Stimulated activated CD4-positive, alpha-beta T cell treated with anti-CD3 and anti-CD28 coated beads, Interleukin-12 subunit alpha, Interleukin-12 subunit beta, amount 100 ng/mL, for 4 hours (primary cell): Measurements from ENCODE around the gene ANKRD13D.

Experiments used
- DNase-seq: peaks from one replicate; pipeline ENCODE4 v3.0.0-alpha.2; 2020

Gene ANKRD13D

GRCh38 chr11:67274768-67275605, 14.1 kb upstream of the ANKRD13D start:
- no peak for DNase-seq

- no peak for DNase-seq
These were observed 13.3 kb upstream of the ANKRD13D start for GRCh38 chr11:67275606-67276409.

- no peak for DNase-seq
These were observed 12.3 kb upstream of the ANKRD13D start for GRCh38 chr11:67276781-67277230.

GRCh38 chr11:67277231-67277961, 11.7 kb upstream of the ANKRD13D start:
- peak; percentile 82 for DNase-seq

- no peak for DNase-seq
These were observed 10.8 kb upstream of the ANKRD13D start for GRCh38 chr11:67278135-67278938.

GRCh38 chr11:67278939-67279588, 10.0 kb upstream of the ANKRD13D start:
- DNase-seq, result no peak

- no peak for DNase-seq
These were observed 9.3 kb upstream of the ANKRD13D start for GRCh38 chr11:67279589-67280340.

- no peak for DNase-seq
These were observed 8.7 kb upstream of the ANKRD13D start for GRCh38 chr11:67280341-67280787.

- no peak for DNase-seq
These were observed 8.1 kb upstream of the ANKRD13D start for GRCh38 chr11:67280788-67281551.

GRCh38 chr11:67281552-67282150, 7.5 kb upstream of the ANKRD13D start:
- no peak for DNase-seq

- no peak for DNase-seq
These were observed 6.8 kb upstream of the ANKRD13D start for GRCh38 chr11:67282155-67282875.

- no peak for DNase-seq
These were observed 6.2 kb upstream of the ANKRD13D start for GRCh38 chr11:67282876-67283371.

GRCh38 chr11:67283481-67283963, 5.6 kb upstream of the ANKRD13D start:
- no peak for DNase-seq

GRCh38 chr11:67284811-67285540, 4.1 kb upstream of the ANKRD13D start:
- DNase-seq, result no peak

GRCh38 chr11:67285541-67286498, 3.3 kb upstream of the ANKRD13D start:
- no peak for DNase-seq

- no peak for DNase-seq
These were observed 2.3 kb upstream of the ANKRD13D start for GRCh38 chr11:67286621-67287333.
